Fibroblast of pulmonary artery (primary cell): ENCODE measurements around the gene CCL25.

Experiments
- DNase-seq: peaks from one replicate; pipeline ENCODE4 v3.0.0-alpha.2; 2010; ENCODE audit warnings: low read depth
- H3K4me3 ChIP-seq: replicated peaks from 2 replicates; pipeline ENCODE4 v1.5.1; 2011; ENCODE audit warnings: low read depth, mild to moderate bottlenecking, control low read depth, low read length, moderate library complexity
- CTCF ChIP-seq: IDR thresholded peaks from 2 replicates; pipeline ENCODE4 v1.5.1; 2011; ENCODE audit warnings: mild to moderate bottlenecking, control low read depth, low read length, inconsistent platforms; ENCODE audit errors: missing control alignments

CCL25 gene

GRCh38 chr19:8105471-8105870, 52.9 kb downstream of the CCL25 start:
- no peak overlapping the region for H3K4me3 ChIP-seq
- no peak for TF ChIP-seq CTCF
- no peak for DNase-seq

- DNase-seq, result no peak
- no peak for TF ChIP-seq CTCF
Observed at GRCh38 chr19:8107301-8107903, 54.8 kb downstream of the CCL25 start.

GRCh38 chr19:8108560-8109445, 56.2 kb downstream of the CCL25 start:
- DNase-seq, result no peak
- no peak for TF ChIP-seq CTCF
- H3K4me3 ChIP-seq, result no peak overlapping the region

More at GRCh38 chr19:8107301-8107903, 54.8 kb downstream of the CCL25 start:
- no peak overlapping the region for H3K4me3 ChIP-seq

GRCh38 chr19:8109455-8109854, 56.9 kb downstream of the CCL25 start:
- no peak for TF ChIP-seq CTCF
- DNase-seq, result no peak
- H3K4me3 ChIP-seq, result no peak overlapping the region

GRCh38 chr19:8109890-8110662, 57.5 kb downstream of the CCL25 start:
- no peak overlapping the region for H3K4me3 ChIP-seq
- no peak for DNase-seq
- TF ChIP-seq CTCF, result no peak

GRCh38 chr19:8110931-8111330, 58.4 kb downstream of the CCL25 start:
- no peak for TF ChIP-seq CTCF
- DNase-seq, result no peak
- H3K4me3 ChIP-seq, result no peak overlapping the region
